Naive thymus-derived CD8-positive, alpha-beta T cell (primary cell): Measurements from ENCODE around the gene ANKHD1. TPM values are rescaled to one million over a fixed set of nuclear protein-coding genes. Genes with fewer than 3 reads are reported as not detected.

Experiments used
- ATAC-seq, 2 donors: fragments of 150-1000 bp; cut with Tn5 transposase in 1 of 2; sonication (Bioruptor Pico), chemical (Tn5 transposase) in 1 of 2; 1 replicate in 1 of 2; 2 replicates in 1 of 2; pipeline ENCODE4 v1.10.0; 2021; ENCODE audit warnings: mild to moderate bottlenecking in 2 of 2, moderate library complexity in 2 of 2
- POLR2A ChIA-PET: fragments of 350-600 bp; sonication (Branson Sonifier 250); formaldehyde crosslinking; loops from one replicate; lab custom pipeline; 2021; ENCODE audit warnings: antibody characterized with exemption; lab: Charles Lee
- DNase-seq, 10 donors: peaks; one replicate each; pipeline versions ENCODE4 v3.0.0 to v3.0.0-alpha.2; 2020 to 2022
- H3K27ac Mint-ChIP-seq, 10 donors: one replicate each; pipeline ENCODE4 v1.8.0; 2020 to 2022; ENCODE audit warnings: mild to moderate bottlenecking in 10 of 10, mixed read lengths in 10 of 10, moderate library complexity in 4 of 10, inconsistent platforms in 1 of 10
- H3K27me3 Mint-ChIP-seq, 5 donors: one replicate each; pipeline ENCODE4 v1.8.0; 2021 to 2022; ENCODE audit warnings: mixed read lengths in 5 of 5
- H3K36me3 Mint-ChIP-seq, 3 donors: one replicate each; pipeline ENCODE4 v1.8.0; 2020 to 2022; ENCODE audit warnings: mixed read lengths in 3 of 3, mild to moderate bottlenecking in 2 of 3, inconsistent platforms in 1 of 3
- H3K4me1 Mint-ChIP-seq, 4 donors: one replicate each; pipeline ENCODE4 v1.8.0; 2021 to 2022; ENCODE audit warnings: mixed read lengths in 4 of 4
- H3K4me3 Mint-ChIP-seq, 10 donors: one replicate each; pipeline ENCODE4 v1.8.0; 2020 to 2022; ENCODE audit warnings: mild to moderate bottlenecking in 10 of 10, mixed read lengths in 10 of 10, moderate library complexity in 6 of 10, inconsistent platforms in 1 of 10
- H3K9me3 Mint-ChIP-seq, 9 donors: one replicate each; pipeline ENCODE4 v1.8.0; 2020 to 2022; ENCODE audit warnings: mixed read lengths in 9 of 9, mild to moderate bottlenecking in 3 of 9, inconsistent platforms in 1 of 9, moderate library complexity in 1 of 9
- polyA plus RNA-seq, 3 donors: library from polyadenylated mRNA; unstranded; fragments of 300-500 nt; fragmentation: Illumina TruSeq; gene quantifications; one replicate each; pipeline ENCODE4 v1.2.3, GENCODE V29; 2021
- total RNA-seq, 8 experiments: library from RNA in 2 of 8; stranded (reverse) in 2 of 8; gene quantifications; one replicate each; pipeline ENCODE4 v1.2.3 and lab custom pipeline; 2021 to 2026

ANKHD1 gene
- total and polyA plus RNA-seq, 5 experiments from 2014 or later = 54.9 to 235 (median 82.8) TPM

DNA sequence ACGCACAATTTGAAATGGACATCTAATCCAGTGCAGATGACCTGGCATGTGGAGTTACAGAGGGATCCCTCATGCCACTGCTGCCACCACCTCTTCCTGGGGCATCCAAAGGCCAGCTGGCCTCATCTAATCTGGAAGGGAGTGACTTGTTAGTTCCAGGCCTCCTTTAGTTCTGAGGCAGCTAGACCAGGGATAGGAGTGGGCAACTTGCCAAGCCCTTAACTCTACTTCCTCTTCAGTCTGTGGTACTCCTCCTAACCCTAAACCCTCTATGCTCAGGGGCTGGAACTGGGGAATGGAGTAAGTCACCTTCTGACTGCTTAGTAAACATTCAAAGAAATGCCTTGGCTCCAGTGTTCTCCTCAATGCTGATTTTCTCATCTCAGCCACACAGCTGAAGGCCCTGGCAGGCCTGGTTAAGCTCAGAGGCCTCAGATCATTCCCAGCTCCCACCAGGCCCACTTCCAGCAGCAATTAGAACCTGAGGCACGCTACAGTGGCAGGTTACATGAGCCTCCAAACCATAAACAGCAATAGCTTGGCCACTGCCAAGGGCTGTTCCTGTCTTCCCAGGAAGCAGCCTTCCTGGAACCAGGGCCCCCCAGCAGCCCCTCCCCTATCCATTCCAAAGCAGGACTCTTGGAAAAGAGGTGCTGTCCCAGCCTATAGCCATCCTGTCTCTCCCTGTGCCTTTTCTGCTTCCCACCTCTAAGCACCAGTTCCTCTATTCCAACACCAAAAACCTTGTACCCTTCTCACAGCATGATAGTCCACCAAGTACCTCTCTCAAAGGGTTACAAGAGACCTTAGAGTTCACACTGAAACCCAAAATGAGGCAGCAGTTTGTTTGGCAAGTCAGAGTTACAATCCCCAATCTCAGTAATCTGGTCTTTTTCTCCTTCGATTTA, 147.9 kb downstream of the ANKHD1 start:
- ATAC-seq (no peak), DNase-seq (peak in 1 of 10 donors; percentile 13)
- Mint-ChIP-seq H3K4me3 (peak overlapping the region; percentile 77 to 96 (median 92)), H3K27ac (peak overlapping the region; percentile 93 to 99 (median 97)), H3K27me3 (no peaks in the 10 kb centered on the region), H3K36me3 (peaks cover 0 to 43% (median 7%) of the 10 kb centered on the region in 3 donors), H3K4me1 (peaks cover 25 to 54% (median 53%) of the 10 kb centered on the region in 4 donors), H3K9me3 (no peaks in the 10 kb centered on the region)
- POLR2A ChIA-PET = interaction anchor here (1.0 to 5.3 kb wide), 6 partner anchors 8 to 98 kb away, joined by 3 to 61 read pairs (median 18); partner anchors contain the start of genes APBB3, CD14, IK and NDUFA2

DNA sequence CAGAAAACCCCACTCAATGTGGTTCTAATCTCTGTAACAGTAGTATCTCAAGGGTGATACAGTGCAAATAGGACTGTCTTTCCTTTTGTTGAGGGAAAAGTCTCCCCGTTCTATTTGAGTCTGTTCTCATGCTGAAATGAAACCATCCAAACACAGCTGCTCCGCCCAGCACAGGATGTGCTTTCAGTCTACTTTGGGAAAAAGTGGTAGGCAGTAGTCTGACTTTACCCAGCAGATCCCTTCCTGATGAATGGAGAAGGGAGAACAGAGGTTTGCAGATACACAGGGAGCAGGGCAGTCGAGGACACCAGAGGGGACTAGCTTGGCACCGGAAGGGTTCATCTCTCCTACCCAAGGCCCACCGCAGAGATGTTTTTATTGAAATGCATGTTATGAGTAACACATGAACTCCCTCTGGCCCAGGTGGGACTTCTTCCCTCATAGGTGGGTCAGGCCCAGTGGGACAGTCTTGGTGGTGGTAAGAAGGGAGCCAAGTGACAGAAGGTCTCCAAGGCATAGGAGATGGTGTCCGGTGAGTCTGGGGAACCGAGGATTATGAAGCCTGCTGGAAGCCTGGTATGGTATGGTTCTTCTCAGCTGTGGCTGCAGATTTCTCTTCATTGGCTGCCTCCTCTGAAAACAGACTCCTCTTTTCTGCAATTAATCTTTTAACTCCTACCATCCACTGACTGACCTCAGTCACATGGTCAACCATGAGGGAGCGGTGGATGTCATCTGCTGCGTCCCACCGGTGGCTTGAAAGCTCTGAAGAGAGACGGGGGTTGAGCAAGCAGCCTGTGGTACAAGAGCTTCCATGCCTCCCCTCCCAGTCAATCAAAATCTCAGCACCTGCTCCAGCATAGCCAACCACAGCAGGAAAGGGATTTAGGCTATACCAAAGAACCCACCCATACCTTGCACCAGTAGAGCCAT, 148.8 kb downstream of the ANKHD1 start:
- no peak for ATAC-seq
- peak overlapping the region; percentile 63 to 98 (median 90) for H3K27ac Mint-ChIP-seq
- POLR2A ChIA-PET = interaction anchor here (1.0 to 5.3 kb wide), 3 partner anchors 12 to 97 kb away, joined by 4 to 61 read pairs (median 13); partner anchors contain the start of genes APBB3, IK, NDUFA2 and SLC35A4
- DNase-seq = no peak
- no peaks in the 10 kb centered on the region for H3K9me3 Mint-ChIP-seq
- peak overlapping the region in 7 of 10 donors; percentile 5 to 81 (median 27) for H3K4me3 Mint-ChIP-seq
- H3K4me1 Mint-ChIP-seq = peaks cover 28 to 63% (median 61%) of the 10 kb centered on the region in 4 donors
- H3K36me3 Mint-ChIP-seq = peaks cover 0 to 39% (median 7%) of the 10 kb centered on the region in 3 donors
- no peaks in the 10 kb centered on the region for H3K27me3 Mint-ChIP-seq

DNA sequence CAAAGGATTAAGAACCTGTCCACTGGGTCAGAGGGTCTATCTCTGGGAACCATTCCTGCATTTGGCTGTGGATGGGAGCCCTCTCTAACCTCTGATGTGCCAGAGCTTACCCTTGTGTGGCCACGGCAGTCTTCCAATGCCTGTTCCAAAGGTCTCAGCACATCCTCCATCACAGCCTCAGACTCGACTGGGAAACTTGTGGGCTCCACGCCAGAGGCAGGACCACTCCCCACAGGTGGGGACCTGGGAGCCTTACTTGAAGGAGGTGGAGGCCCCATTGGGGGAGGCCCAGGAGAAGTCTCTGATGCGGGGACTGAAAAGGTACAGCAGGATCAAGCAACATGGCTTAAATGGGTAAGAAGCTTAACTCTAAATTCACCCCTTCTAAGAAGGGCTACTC, 150.2 kb downstream of the ANKHD1 start:
- Mint-ChIP-seq H3K4me1 (peaks cover 36 to 74% (median 68%) of the 10 kb centered on the region in 4 donors), H3K36me3 (peaks cover 0 to 39% (median 7%) of the 10 kb centered on the region in 3 donors), H3K9me3 (no peaks in the 10 kb centered on the region), H3K27ac (peak overlapping the region in 3 of 10 donors; percentile 50 to 74 (median 57)), H3K27me3 (no peaks in the 10 kb centered on the region), H3K4me3 (no peak overlapping the region)
- POLR2A ChIA-PET = interaction anchor here (0.7 to 2.7 kb wide), 3 partner anchors 11 to 392 kb away, joined by 3 to 13 read pairs (median 4); partner anchors contain the start of genes APBB3, IK and NDUFA2
- no peak for ATAC-seq
- DNase-seq = no peak

DNA sequence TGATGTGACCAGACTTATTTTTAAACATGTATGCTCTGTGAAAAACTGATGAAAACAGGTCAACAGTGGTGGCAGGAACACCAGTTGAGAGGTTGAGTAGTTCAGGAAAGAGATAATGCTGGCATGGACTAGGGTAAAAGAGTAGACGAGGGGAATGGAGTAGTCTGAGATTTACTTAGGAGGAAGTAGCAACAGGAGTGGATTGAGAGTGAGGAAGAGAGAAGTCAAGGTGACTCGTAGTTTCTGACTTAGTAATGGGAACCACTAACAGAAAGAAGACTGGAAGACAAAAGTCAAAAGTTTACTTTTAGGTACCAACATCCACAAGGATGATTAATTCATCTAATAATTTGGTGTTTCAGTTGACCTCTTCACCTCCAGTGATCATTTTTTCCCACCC, 152.0 kb downstream of the ANKHD1 start:
- Mint-ChIP-seq H3K4me1 (peaks cover 44 to 69% (median 62%) of the 10 kb centered on the region in 4 donors), H3K27ac (peak overlapping the region; percentile 6 to 88 (median 59)), H3K36me3 (peaks cover 0 to 39% (median 7%) of the 10 kb centered on the region in 3 donors), H3K9me3 (no peaks in the 10 kb centered on the region), H3K27me3 (no peaks in the 10 kb centered on the region), H3K4me3 (peak overlapping the region in 6 of 10 donors; percentile 2 to 43 (median 4))
- POLR2A ChIA-PET = interaction anchor here (0.7 to 1.4 kb wide), 2 partner anchors 16 to 157 kb away, joined by 3 to 4 read pairs; no protein-coding TSS in a partner anchor
- DNase-seq = no peak
- ATAC-seq = no peak

DNA sequence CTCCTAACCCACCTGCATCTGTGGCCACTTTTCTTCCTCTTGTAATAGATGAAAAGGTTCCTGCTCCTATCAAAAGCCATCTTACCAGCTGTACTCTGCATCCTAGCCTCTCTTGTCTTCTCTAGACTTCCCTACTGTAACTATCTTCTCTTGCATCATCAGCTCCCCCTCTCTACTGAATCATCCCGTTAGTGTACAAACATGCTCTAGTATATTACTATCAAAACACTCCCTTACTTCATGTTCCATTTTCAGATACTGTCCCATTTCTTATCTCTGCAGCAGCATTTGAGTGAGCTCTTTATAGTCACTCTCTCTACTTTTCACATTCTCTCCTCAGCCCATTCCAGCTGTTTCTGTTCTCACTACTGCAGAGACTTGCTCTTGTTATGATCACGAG, 152.8 kb downstream of the ANKHD1 start:
- ATAC-seq = no peak
- DNase-seq = no peak
- peaks cover 44 to 61% (median 54%) of the 10 kb centered on the region in 4 donors for H3K4me1 Mint-ChIP-seq
- peaks cover 0 to 38% (median 7%) of the 10 kb centered on the region in 3 donors for H3K36me3 Mint-ChIP-seq
- peak overlapping the region in 6 of 10 donors; percentile 0 to 76 (median 16) for H3K4me3 Mint-ChIP-seq
- H3K27me3 Mint-ChIP-seq = no peaks in the 10 kb centered on the region
- H3K9me3 Mint-ChIP-seq = no peaks in the 10 kb centered on the region
- POLR2A ChIA-PET = interaction anchor here (0.6 to 0.8 kb wide), 4 partner anchors 63 to 103 kb away, joined by 3 to 4 read pairs (median 3); partner anchors contain the start of genes IK and NDUFA2
- peak overlapping the region; percentile 4 to 88 (median 40) for H3K27ac Mint-ChIP-seq

DNA sequence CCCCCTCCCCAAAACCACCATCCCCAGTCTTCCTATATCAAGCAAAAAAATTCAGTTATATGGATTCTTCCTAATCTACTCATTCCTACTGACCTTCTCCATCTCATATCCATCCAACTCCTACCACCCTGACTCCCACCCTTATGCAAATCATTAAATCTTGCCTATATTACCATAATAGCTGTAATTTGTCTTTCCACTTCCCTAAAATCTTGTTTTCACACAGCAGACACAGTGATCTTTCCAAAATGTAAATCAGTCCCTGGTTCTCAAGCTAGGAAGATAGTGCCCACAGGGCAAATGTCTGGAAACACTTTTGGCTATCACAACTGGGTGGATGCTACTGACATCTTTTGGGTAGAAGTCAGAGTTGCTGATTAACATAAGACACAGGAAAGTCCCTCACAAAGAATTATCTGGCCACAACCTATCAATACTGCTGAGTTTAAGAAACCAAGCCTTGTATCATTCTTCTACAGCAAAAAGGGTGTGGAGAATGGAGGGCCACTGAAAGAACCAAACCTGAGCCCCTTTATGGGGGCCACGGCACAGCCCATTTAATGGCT, 154.2 kb downstream of the ANKHD1 start:
- no peak for DNase-seq
- POLR2A ChIA-PET = interaction anchor here (0.6 to 1.4 kb wide), 2 partner anchors 10 to 115 kb away, joined by 3 to 4 read pairs; no protein-coding TSS in a partner anchor
- peaks cover 42 to 54% (median 48%) of the 10 kb centered on the region in 4 donors for H3K4me1 Mint-ChIP-seq
- no peaks in the 10 kb centered on the region for H3K9me3 Mint-ChIP-seq
- peaks cover 0 to 28% (median 7%) of the 10 kb centered on the region in 3 donors for H3K36me3 Mint-ChIP-seq
- peak overlapping the region; percentile 82 to 97 (median 96) for H3K27ac Mint-ChIP-seq
- H3K4me3 Mint-ChIP-seq = peak overlapping the region; percentile 83 to 97 (median 92)
- H3K27me3 Mint-ChIP-seq = no peaks in the 10 kb centered on the region
- ATAC-seq = no peak

DNA sequence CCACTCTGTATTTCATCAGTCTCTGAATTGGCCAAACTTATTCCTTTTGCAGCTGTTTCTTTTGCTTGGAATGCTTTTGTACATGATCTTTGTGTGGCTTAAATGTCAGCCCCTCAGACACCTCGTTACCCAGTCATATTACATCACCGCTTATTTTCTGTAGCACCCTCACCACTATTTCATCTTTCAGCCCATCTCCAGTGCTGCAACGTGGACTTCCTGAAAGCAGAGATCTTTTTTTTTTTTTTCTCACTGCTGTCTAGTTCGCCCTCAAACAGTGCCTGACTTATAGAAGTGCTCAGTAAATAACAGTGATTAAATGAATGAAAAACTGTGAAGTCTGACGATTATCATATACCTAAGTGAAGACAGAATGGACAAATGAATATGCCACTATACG, 154.8 kb downstream of the ANKHD1 start:
- no peak for DNase-seq
- Mint-ChIP-seq H3K4me1 (peaks cover 43 to 54% (median 47%) of the 10 kb centered on the region in 4 donors), H3K36me3 (peaks cover 0 to 29% (median 5%) of the 10 kb centered on the region in 3 donors), H3K27ac (peak overlapping the region; percentile 82 to 97 (median 96)), H3K9me3 (no peaks in the 10 kb centered on the region), H3K27me3 (no peaks in the 10 kb centered on the region), H3K4me3 (peak overlapping the region; percentile 83 to 97 (median 92))
- POLR2A ChIA-PET = interaction anchor here (1.1 to 1.9 kb wide), 4 partner anchors 9 to 134 kb away, joined by 3 to 30 read pairs (median 12); partner anchors contain the start of genes CD14, EIF4EBP3, HARS1 and IK
- peak in 1 of 2 donors; percentile 42 for ATAC-seq

DNA sequence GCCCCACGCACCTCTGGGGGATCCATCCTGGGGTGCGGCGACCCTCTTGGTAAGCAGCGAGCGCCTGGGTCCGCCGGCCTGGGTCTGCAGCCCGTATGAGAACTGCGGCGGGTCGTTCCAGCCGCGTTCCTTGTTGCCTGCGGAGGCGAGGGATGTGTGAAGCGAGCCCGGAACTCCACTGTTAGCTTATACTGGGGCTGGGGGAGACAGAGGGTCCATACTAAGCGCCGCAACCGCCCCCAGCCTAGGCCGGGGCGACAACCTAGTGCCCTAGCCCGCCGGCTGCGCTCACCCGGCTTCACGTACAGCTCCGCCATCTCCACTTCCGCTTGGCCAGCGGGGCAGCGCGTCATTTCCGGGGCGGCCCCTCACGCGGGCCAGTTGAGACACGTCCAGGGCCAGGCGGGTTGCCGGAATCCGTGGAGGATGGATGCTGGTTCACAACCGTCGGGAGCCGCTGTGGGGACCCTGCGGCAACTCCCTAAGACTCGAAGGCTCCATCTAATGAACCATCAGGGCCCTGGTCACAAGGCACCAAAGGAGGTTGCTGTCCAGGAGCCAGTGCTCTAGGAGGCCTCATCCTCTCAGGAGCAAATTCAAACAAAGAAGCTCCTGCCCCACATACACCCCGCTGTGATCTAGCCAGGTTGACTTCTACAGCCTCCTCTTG, 155.6 kb downstream of the ANKHD1 start, which contains the start of gene SRA1:
Gene SRA1 (minus strand): TSS at position 338 of the 670 bp plus-strand sequence. CDS start 21 bp downstream, at position 317.
- Mint-ChIP-seq H3K4me1 (peaks cover 41 to 54% (median 49%) of the 10 kb centered on the region in 4 donors), H3K27me3 (no peaks in the 10 kb centered on the region), H3K36me3 (peaks cover 0 to 20% (median 4%) of the 10 kb centered on the region in 3 donors), H3K9me3 (no peaks in the 10 kb centered on the region), H3K4me3 (peak within 1 kb of the TSS; percentile 83 to 97 (median 92)), H3K27ac (peak within 1 kb of the TSS; percentile 82 to 97 (median 96))
- ATAC-seq (peak; percentile 86 to 94), DNase-seq (peak; percentile 65 to 89 (median 76))
- POLR2A ChIA-PET = interaction anchor here (0.6 to 1.9 kb wide), 9 partner anchors 9 to 157 kb away, joined by 3 to 30 read pairs (median 5); partner anchors contain the start of genes ANKHD1, CD14, EIF4EBP3 and HARS1

DNA sequence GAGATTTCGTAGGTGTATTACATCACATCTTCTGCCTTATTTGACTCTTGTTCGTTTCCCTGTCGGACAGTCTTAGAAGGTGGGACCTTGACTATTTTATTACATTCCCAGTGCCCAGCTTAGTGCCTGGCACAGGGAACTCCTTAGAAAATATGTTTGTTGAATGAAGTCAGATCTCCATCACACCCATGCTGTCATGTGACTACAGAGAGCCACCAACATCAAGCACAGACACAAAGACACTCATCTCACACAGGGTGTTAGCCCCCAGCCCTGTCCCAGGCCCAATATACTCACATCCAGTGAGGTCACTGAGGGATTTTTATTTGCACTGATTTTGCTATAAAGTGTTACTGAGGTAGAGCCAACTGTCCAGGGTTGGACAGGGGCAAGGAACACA, 156.3 kb downstream of the ANKHD1 start:
- no peaks in the 10 kb centered on the region for H3K27me3 Mint-ChIP-seq
- DNase-seq (no peak), ATAC-seq (no peak)
- H3K9me3 Mint-ChIP-seq = no peaks in the 10 kb centered on the region
- peak overlapping the region; percentile 82 to 97 (median 96) for H3K27ac Mint-ChIP-seq
- H3K4me1 Mint-ChIP-seq = peaks cover 43 to 58% (median 52%) of the 10 kb centered on the region in 4 donors
- peaks cover 0 to 17% (median 3%) of the 10 kb centered on the region in 3 donors for H3K36me3 Mint-ChIP-seq
- peak overlapping the region; percentile 83 to 97 (median 92) for H3K4me3 Mint-ChIP-seq
- POLR2A ChIA-PET = interaction anchor here (0.6 to 1.9 kb wide), 5 partner anchors 10 to 156 kb away, joined by 4 to 30 read pairs (median 9); partner anchors contain the start of genes CD14, EIF4EBP3, IK and NDUFA2

DNA sequence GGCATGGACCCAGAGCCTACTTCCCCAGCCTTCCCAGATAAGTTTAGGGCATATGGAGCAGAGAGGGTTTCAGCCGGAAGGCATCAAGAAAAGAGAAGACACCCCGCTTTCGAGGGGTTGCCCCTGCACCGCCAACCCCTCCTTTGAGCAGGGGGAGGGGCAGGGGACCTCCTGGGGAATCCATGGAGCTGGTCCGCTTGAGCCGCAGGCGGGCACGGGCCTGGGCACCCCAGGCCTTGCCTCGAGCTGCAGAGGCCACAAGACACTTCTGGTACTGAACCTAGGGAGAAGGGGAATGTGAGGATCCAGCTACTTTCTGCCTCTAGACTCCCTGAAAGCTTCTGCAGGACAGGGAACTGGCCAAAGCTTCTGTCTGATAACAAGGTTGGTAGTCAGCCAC, 156.9 kb downstream of the ANKHD1 start:
- peaks cover 0 to 11% (median 0%) of the 10 kb centered on the region in 3 donors for H3K36me3 Mint-ChIP-seq

More for the DNA sequence above, 156.9 kb downstream of the ANKHD1 start:
- Mint-ChIP-seq H3K9me3 (no peaks in the 10 kb centered on the region), H3K4me3 (peak overlapping the region in 1 of 10 donors; percentile 94), H3K27me3 (no peaks in the 10 kb centered on the region), H3K4me1 (peaks cover 38 to 57% (median 52%) of the 10 kb centered on the region in 4 donors), H3K27ac (peak overlapping the region in 7 of 10 donors; percentile 8 to 97 (median 97))
- ATAC-seq (no peak), DNase-seq (no peak)
- POLR2A ChIA-PET = interaction anchor here (1.0 to 1.8 kb wide), 2 partner anchors 11 to 105 kb away, joined by 4 to 30 read pairs; partner anchors contain the start of gene EIF4EBP3
